SK-N-SH treated with all-trans-retinoic acid at 6 μM for 48 hours (cell line): Measurements from ENCODE around the gene CENPF.

ENCODE experiments used
- CSDC2 ChIP-seq: fragments of 250-450 bp; sonication (Bioruptor Pico); IDR thresholded peaks from 2 replicates; pipeline ENCODE4 v1.5.0; 2020; ENCODE audit warnings: mild to moderate bottlenecking, moderate library complexity
- ESRRG ChIP-seq: fragments of 250-450 bp; sonication (Bioruptor Pico); IDR thresholded peaks from 2 replicates; pipeline ENCODE4 v1.6.1; 2021; ENCODE audit warnings: mild to moderate bottlenecking
- PATZ1 ChIP-seq: fragments of 250-450 bp; sonication (Bioruptor Pico); IDR thresholded peaks from 2 replicates; pipeline ENCODE4 v1.8.0; 2020; ENCODE audit warnings: mild to moderate bottlenecking, moderate library complexity, borderline replicate concordance
- TSHZ2 ChIP-seq: fragments of 250-450 bp; sonication (Bioruptor Pico); IDR thresholded peaks from 2 replicates; pipeline ENCODE4 v1.5.0; 2020; ENCODE audit warnings: mild to moderate bottlenecking, moderate library complexity
- ZC3H10 ChIP-seq: fragments of 250-450 bp; sonication (Bioruptor Pico); IDR thresholded peaks from 2 replicates; pipeline ENCODE4 v1.5.1; 2021; ENCODE audit warnings: mild to moderate bottlenecking, moderate library complexity
- ZFP30 ChIP-seq: fragments of 450-650 bp; formaldehyde crosslinking; IDR thresholded peaks from 2 replicates; pipeline ENCODE4 v1.5.0; 2022; ENCODE audit warnings: mild to moderate bottlenecking, moderate library complexity
- ZNF565 ChIP-seq: fragments of 450-650 bp; formaldehyde crosslinking; conservative IDR thresholded peaks from 2 replicates; pipeline ENCODE4 v1.5.0; 2020; ENCODE audit warnings: low read depth, mild to moderate bottlenecking, moderate library complexity

GRCh38 chr1:214637722-214638458 lies 34.9 kb downstream of the CENPF start:
- TF ChIP-seq ZNF565 (CRISPR knock-in tag) (no peak), ZC3H10 (CRISPR knock-in tag) (no peak), ZFP30 (CRISPR knock-in tag) (no peak), PATZ1 (CRISPR knock-in tag) (no peak), ESRRG (CRISPR knock-in tag) (no peak), TSHZ2 (no peak), CSDC2 (CRISPR knock-in tag) (no peak)
